K562 (cell line): Measurements from ENCODE around the gene GOT2. TPM values are rescaled to one million over a fixed set of nuclear protein-coding genes. Genes with fewer than 3 reads are reported as not detected.
A peak's percentile ranks its signal among the peaks of the same experiment; 100 is the strongest.

Source experiments
- ATAC-seq: fragments of 200-7000 bp; cut with Tn5 transposase; 3 replicates; pipeline ENCODE4 v1.9.1; 2020; ENCODE audit warnings: moderate library complexity
- BruUV-seq: library from RNA; stranded (reverse); fragments of 400-500 nt; replicated peaks from 2 replicates; lab custom pipeline; 2021; lab: Mats Ljungman, UMichigan
- CTCF ChIA-PET: fragments of 300-600 bp; formaldehyde crosslinking; extraction: SDS; loops from one replicate; lab custom pipeline; 2021; ENCODE audit warnings: low intra/inter-chr PET ratio; lab: Yijun Ruan, JAX
- POLR2A ChIA-PET: fragments of 300-600, 350-650 bp; sonication (Branson Sonifier 250); formaldehyde crosslinking; extraction: SDS; loops from one replicate; lab custom pipeline; 2021; ENCODE audit warnings: antibody characterized with exemption, inconsistent platforms; lab: Yijun Ruan, JAX
- DNase-seq, 4 experiments: peaks; one replicate each; pipeline versions ENCODE4 v3.0.0 to v3.0.0-alpha.2; 2011 to 2018; ENCODE audit warnings: low spot score in 3 of 4, mixed read lengths in 3 of 4; ENCODE audit errors: extremely low read depth in 1 of 4
- FAIRE-seq: peaks from 2 replicates; lab custom pipeline; 2011; peaks lifted over from hg19 to GRCh38; lab: Jason Lieb, UNC
- H2AFZ ChIP-seq: 2 replicates; pipeline ENCODE4 v1.6.0; 2011; ENCODE audit warnings: low read depth, low read length, control low read depth, inconsistent platforms
- H3K27ac ChIP-seq: fragments of 200-600 bp; 3 replicates; pipeline ENCODE4 v1.8.0; 2011; ENCODE audit warnings: low read depth, mild to moderate bottlenecking, control low read depth, inconsistent platforms, low read length, moderate library complexity, mixed read lengths; ENCODE audit errors: extremely low read depth
- H3K27me3 ChIP-seq, 2 experiments: fragments of 300-600 bp in 1 of 2; 2 replicates in 1 of 2; 3 replicates in 1 of 2; pipeline versions ENCODE4 v1.6.0 to v1.8.0; 2011; ENCODE audit warnings: inconsistent platforms in 2 of 2, low read length in 2 of 2, mild to moderate bottlenecking in 1 of 2, mixed read lengths in 1 of 2, moderate library complexity in 1 of 2; ENCODE audit not compliant: control insufficient read depth in 2 of 2, insufficient read depth in 2 of 2
- H3K36me3 ChIP-seq: fragments of 300-600 bp; 3 replicates; pipeline ENCODE4 v1.8.0; 2011; ENCODE audit warnings: mild to moderate bottlenecking, low read length, inconsistent platforms; ENCODE audit not compliant: control insufficient read depth, insufficient read depth
- H3K4me1 ChIP-seq, 2 experiments: fragments of 200-600 bp in 1 of 2; replicated peaks in 1 of 2; 2 replicates in 1 of 2; 3 replicates in 1 of 2; pipeline versions ENCODE4 v1.5.1 to v1.8.0; 2011; ENCODE audit warnings: inconsistent platforms in 2 of 2, low read length in 2 of 2, mild to moderate bottlenecking in 1 of 2, mixed read lengths in 1 of 2, moderate library complexity in 1 of 2; ENCODE audit not compliant: control insufficient read depth in 2 of 2, insufficient read depth in 2 of 2
- H3K4me2 ChIP-seq: 2 replicates; pipeline ENCODE4 v1.6.1; 2011; ENCODE audit warnings: low read length, control low read depth, inconsistent platforms, mixed read lengths; ENCODE audit not compliant: insufficient read depth
- H3K4me3 ChIP-seq: fragments of 200-600 bp; sonication (generic), shearing (Covaris generic); 2 replicates; pipeline ENCODE4 v1.5.1; 2016; ENCODE audit warnings: control low read depth, inconsistent platforms
- H3K79me2 ChIP-seq: fragments of 200-600 bp; 3 replicates; pipeline ENCODE4 v1.8.0; 2011; ENCODE audit warnings: low read length, inconsistent platforms; ENCODE audit not compliant: control insufficient read depth, insufficient read depth
- H3K9ac ChIP-seq, 2 experiments: 2 replicates each; pipeline versions ENCODE4 v1.6.0 to v1.6.1; 2011; ENCODE audit warnings: low read depth in 2 of 2, low read length in 2 of 2, control low read depth in 1 of 2, inconsistent platforms in 1 of 2, mild to moderate bottlenecking in 1 of 2, mixed read lengths in 1 of 2; ENCODE audit not compliant: insufficient read depth in 1 of 2
- H3K9me1 ChIP-seq: one replicate; pipeline ENCODE4 v1.6.0; 2011; ENCODE audit warnings: inconsistent platforms, mild to moderate bottlenecking, low read length, moderate library complexity; ENCODE audit not compliant: control insufficient read depth, insufficient read depth
- H3K9me3 ChIP-seq: replicated peaks from 2 replicates; pipeline ENCODE4 v1.5.1; 2011; ENCODE audit warnings: low read depth, low read length, inconsistent platforms; ENCODE audit not compliant: control insufficient read depth, insufficient read depth
- H4K20me1 ChIP-seq: replicated peaks from 2 replicates; pipeline ENCODE4 v1.6.1; 2011; ENCODE audit warnings: low read length, inconsistent platforms, mixed read lengths; ENCODE audit not compliant: control insufficient read depth, insufficient read depth
- EP400 ChIP-seq: fragments of 450-650 bp; IDR thresholded peaks from 2 replicates; pipeline ENCODE4 v1.6.1; 2017; ENCODE audit warnings: antibody characterized with exemption, mild to moderate bottlenecking, moderate library complexity
- ZNF445 ChIP-seq: fragments of 250-450 bp; sonication (Bioruptor Pico); IDR thresholded peaks from 2 replicates; pipeline ENCODE4 v1.4.0; 2020; ENCODE audit warnings: low read depth, mild to moderate bottlenecking, moderate library complexity
- WGBS: fragments of 100-300 bp; shearing (Covaris generic); methylation state at CpG from one replicate; pipeline ENCODE4 v1.1.6; 2016; ENCODE audit warnings: low coverage, mixed read lengths; ENCODE audit not compliant: insufficient coverage; ENCODE audit errors: missing lambda C conversion rate; 5-methylcytosine and 5-hydroxymethylcytosine counted together
- in situ Hi-C: fragments of 300-500 bp; cut with MboI; formaldehyde crosslinking; loops from 4 replicates; pipeline ENCODE4 v1.15.0; 2018; ENCODE audit warnings: inconsistent platforms, mixed read lengths
- intact Hi-C: fragments of 100-400 bp; cut with micrococcal nuclease; formaldehyde crosslinking; loops from 2 replicates; pipeline ENCODE4 v1.14.2; 2022
- polyA plus RNA-seq, 8 experiments: library from polyadenylated mRNA; depleted of rRNA in 4 of 8; stranded (reverse) in 5 of 8; unstranded in 3 of 8; fragments of >200 nt; fragmentation: Nextera tagmentation in 2 of 8; fragmentation: Illumina TruSeq in 1 of 8; extraction: Ambion mirVana in 2 of 8; extraction: Trizol in 1 of 8; gene quantifications; 2 replicates each; pipeline versions ENCODE4 v1.2.1 to v1.2.3, GENCODE V29; 2011 to 2014; ENCODE audit warnings: inconsistent platforms in 1 of 8, missing spikeins in 1 of 8
- total RNA-seq, 7 experiments: library from RNA; depleted of rRNA in 6 of 7; stranded (reverse); fragments of >200 nt in 6 of 7; fragmentation: Illumina TruSeq in 2 of 7; extraction: Trizol in 2 of 7; gene quantifications; 2 replicates each; pipeline versions ENCODE4 v1.2.1 to v1.2.3, GENCODE V29; 2011 to 2021; ENCODE audit warnings: low replicate concordance in 1 of 7
- TF ChIP-seq, protein P1 (sequence below): fragments of 450-650 bp; IDR thresholded peaks from 2 replicates; pipeline ENCODE4 v1.6.1; 2016; ENCODE audit warnings: low read depth
- TF ChIP-seq, protein P2 (sequence below): fragments of 450-650 bp; IDR thresholded peaks from 2 replicates; pipeline ENCODE4 v1.6.1; 2016; ENCODE audit warnings: borderline replicate concordance

Gene GOT2
- total and polyA plus RNA-seq, 9 of the 15 experiments (the other 6 are each of a cell fraction or from before 2014, with no cell fraction given), result 43.1 to 190 (median 80.2) TPM

DNA sequence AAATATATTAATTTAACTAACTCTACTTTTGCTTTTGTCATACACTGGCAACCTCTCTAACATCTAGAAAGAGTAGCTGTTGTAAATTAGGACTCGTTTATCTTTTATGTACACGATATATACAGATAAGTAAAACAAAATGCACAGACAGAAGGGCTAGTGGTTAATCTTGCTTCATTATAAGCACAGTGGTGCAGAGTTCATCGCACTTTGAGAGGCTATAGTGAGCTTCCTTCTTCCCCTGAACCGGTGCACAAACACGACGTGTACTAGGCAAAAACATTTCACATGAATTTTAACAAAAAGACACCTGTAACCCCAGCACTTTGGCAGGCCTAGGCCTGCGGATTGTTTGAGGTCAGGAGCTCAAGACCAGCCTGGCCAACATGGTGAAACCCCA is 10.4 kb upstream of the GOT2 start:
- peaks cover 0 to 5% of the 10 kb centered on the region in 2 experiments; a peak in 1 of 5 replicates for H3K4me1 ChIP-seq
- no peak overlapping the region for H3K4me3 ChIP-seq
- H3K9me3 ChIP-seq, result no peaks in the 10 kb centered on the region
- 13% methylated on average over 7 of the region's 7 CpGs for WGBS
- CTCF ChIA-PET, result no interaction called here
- FAIRE-seq (no peak), DNase-seq (no peak), ATAC-seq (peak; percentile 53)
- intact Hi-C loops (no loop called here), in situ Hi-C loops (no loop called here)
- no peak overlapping the region for H3K9ac ChIP-seq
- no peaks in the 10 kb centered on the region for H4K20me1 ChIP-seq
- H2AFZ ChIP-seq, result peak overlapping the region; percentile 79
- no peaks in the 10 kb centered on the region for H3K27me3 ChIP-seq
- H3K79me2 ChIP-seq, result no peaks in the 10 kb centered on the region
- H3K27ac ChIP-seq, result no peak overlapping the region
- H3K9me1 ChIP-seq, result no peaks in the 10 kb centered on the region
- no TSS peak for BruUV-seq
- H3K36me3 ChIP-seq, result no peaks in the 10 kb centered on the region
- H3K4me2 ChIP-seq, result no peak overlapping the region
- POLR2A ChIA-PET, result interaction anchor here (0.7 to 1.2 kb wide), 2 partner anchors 12 to 479 kb away, joined by 3 to 5 read pairs; no protein-coding TSS in a partner anchor
- TF ChIP-seq ZNF445 (CRISPR knock-in tag), result no peak
- TF ChIP-seq, protein P1, sequence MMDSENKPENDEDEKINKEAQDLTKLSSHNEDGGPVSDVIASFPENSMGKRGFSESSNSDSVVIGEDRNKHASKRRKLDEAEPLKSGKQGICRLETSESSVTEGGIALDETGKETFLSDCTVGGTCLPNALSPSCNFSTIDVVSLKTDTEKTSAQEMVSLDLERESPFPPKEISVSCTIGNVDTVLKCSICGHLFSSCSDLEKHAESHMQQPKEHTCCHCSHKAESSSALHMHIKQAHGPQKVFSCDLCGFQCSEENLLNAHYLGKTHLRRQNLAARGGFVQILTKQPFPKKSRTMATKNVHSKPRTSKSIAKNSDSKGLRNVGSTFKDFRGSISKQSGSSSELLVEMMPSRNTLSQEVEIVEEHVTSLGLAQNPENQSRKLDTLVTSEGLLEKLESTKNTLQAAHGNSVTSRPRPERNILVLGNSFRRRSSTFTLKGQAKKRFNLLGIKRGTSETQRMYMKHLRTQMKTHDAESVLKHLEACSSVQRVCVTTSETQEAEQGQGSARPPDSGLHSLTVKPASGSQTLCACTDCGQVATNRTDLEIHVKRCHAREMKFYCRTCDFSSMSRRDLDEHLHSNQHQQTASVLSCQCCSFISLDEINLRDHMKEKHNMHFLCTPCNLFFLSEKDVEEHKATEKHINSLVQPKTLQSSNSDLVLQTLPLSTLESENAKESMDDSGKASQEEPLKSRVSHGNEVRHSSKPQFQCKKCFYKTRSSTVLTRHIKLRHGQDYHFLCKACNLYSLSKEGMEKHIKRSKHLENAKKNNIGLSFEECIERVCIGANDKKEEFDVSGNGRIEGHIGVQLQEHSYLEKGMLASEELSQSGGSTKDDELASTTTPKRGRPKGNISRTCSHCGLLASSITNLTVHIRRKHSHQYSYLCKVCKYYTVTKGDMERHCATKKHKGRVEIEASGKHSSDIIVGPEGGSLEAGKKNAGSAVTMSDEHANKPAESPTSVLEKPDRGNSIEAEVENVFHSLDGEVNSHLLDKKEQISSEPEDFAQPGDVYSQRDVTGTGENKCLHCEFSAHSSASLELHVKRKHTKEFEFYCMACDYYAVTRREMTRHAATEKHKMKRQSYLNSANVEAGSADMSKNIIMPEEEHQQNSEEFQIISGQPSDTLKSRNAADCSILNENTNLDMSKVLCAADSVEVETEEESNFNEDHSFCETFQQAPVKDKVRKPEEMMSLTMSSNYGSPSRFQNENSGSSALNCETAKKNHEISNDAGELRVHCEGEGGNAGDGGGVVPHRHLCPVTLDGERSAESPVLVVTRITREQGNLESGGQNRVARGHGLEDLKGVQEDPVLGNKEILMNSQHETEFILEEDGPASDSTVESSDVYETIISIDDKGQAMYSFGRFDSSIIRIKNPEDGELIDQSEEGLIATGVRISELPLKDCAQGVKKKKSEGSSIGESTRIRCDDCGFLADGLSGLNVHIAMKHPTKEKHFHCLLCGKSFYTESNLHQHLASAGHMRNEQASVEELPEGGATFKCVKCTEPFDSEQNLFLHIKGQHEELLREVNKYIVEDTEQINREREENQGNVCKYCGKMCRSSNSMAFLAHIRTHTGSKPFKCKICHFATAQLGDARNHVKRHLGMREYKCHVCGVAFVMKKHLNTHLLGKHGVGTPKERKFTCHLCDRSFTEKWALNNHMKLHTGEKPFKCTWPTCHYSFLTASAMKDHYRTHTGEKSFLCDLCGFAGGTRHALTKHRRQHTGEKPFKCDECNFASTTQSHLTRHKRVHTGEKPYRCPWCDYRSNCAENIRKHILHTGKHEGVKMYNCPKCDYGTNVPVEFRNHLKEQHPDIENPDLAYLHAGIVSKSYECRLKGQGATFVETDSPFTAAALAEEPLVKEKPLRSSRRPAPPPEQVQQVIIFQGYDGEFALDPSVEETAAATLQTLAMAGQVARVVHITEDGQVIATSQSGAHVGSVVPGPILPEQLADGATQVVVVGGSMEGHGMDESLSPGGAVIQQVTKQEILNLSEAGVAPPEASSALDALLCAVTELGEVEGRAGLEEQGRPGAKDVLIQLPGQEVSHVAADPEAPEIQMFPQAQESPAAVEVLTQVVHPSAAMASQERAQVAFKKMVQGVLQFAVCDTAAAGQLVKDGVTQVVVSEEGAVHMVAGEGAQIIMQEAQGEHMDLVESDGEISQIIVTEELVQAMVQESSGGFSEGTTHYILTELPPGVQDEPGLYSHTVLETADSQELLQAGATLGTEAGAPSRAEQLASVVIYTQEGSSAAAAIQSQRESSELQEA, result no peak
- TF ChIP-seq EP400, result no peak
- TF ChIP-seq, protein P2, sequence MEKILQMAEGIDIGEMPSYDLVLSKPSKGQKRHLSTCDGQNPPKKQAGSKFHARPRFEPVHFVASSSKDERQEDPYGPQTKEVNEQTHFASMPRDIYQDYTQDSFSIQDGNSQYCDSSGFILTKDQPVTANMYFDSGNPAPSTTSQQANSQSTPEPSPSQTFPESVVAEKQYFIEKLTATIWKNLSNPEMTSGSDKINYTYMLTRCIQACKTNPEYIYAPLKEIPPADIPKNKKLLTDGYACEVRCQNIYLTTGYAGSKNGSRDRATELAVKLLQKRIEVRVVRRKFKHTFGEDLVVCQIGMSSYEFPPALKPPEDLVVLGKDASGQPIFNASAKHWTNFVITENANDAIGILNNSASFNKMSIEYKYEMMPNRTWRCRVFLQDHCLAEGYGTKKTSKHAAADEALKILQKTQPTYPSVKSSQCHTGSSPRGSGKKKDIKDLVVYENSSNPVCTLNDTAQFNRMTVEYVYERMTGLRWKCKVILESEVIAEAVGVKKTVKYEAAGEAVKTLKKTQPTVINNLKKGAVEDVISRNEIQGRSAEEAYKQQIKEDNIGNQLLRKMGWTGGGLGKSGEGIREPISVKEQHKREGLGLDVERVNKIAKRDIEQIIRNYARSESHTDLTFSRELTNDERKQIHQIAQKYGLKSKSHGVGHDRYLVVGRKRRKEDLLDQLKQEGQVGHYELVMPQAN, result no peak
